H9 (cell line): ENCODE measurements around the gene MECP2. TPM values are rescaled to one million over a fixed set of nuclear protein-coding genes. Genes with fewer than 3 reads are reported as not detected.

Experiments
- DNase-seq: peaks from one replicate; pipeline ENCODE4 v3.0.0-alpha.2; 2017
- H2AFZ ChIP-seq: one replicate; pipeline ENCODE4 v1.6.1; 2013; ENCODE audit warnings: mild to moderate bottlenecking, low read length, control low read depth, moderate library complexity
- H2AK5ac ChIP-seq: 2 replicates; pipeline ENCODE4 v1.6.1; 2013; ENCODE audit warnings: low read length, control low read depth, mixed read lengths; ENCODE audit not compliant: insufficient read length
- H2BK120ac ChIP-seq: one replicate; pipeline ENCODE4 v1.6.1; 2013; ENCODE audit warnings: low read depth, mild to moderate bottlenecking, low read length, control low read depth, inconsistent platforms; ENCODE audit not compliant: poor library complexity, severe bottlenecking
- H2BK12ac ChIP-seq: 2 replicates; pipeline ENCODE4 v1.6.1; 2013; ENCODE audit warnings: low read length, control low read depth, mixed read lengths, low read depth; ENCODE audit not compliant: insufficient read length
- H2BK15ac ChIP-seq: 2 replicates; pipeline ENCODE4 v1.6.1; 2013; ENCODE audit warnings: low read depth, low read length, control low read depth
- H2BK20ac ChIP-seq: one replicate; pipeline ENCODE4 v1.6.1; 2013; ENCODE audit warnings: low read depth, mild to moderate bottlenecking, low read length, control low read depth, inconsistent platforms; ENCODE audit not compliant: poor library complexity, severe bottlenecking
- H2BK5ac ChIP-seq: 2 replicates; pipeline ENCODE4 v1.6.1; 2013; ENCODE audit warnings: low read length, control low read depth, mixed read lengths; ENCODE audit not compliant: insufficient read length
- H3K14ac ChIP-seq: 2 replicates; pipeline ENCODE4 v1.6.1; 2013; ENCODE audit warnings: low read length, control low read depth; ENCODE audit not compliant: insufficient read depth
- H3K18ac ChIP-seq: 2 replicates; pipeline ENCODE4 v1.6.1; 2013; ENCODE audit warnings: low read depth, mild to moderate bottlenecking, mixed read lengths, low read length, control low read depth; ENCODE audit not compliant: insufficient read length
- H3K23ac ChIP-seq: 2 replicates; pipeline ENCODE4 v1.6.1; 2013; ENCODE audit warnings: low read length, control low read depth, mixed read lengths, low read depth; ENCODE audit not compliant: insufficient read length
- H3K23me2 ChIP-seq: 2 replicates; pipeline ENCODE4 v1.6.1; 2013; ENCODE audit warnings: low read depth, mild to moderate bottlenecking, mixed read lengths, low read length, control low read depth; ENCODE audit not compliant: insufficient read length, poor library complexity, severe bottlenecking
- H3K27ac ChIP-seq: 2 replicates; pipeline ENCODE4 v1.5.1; 2013; ENCODE audit warnings: low read length, control low read depth, mixed read lengths, low read depth; ENCODE audit not compliant: insufficient read length
- H3K27me3 ChIP-seq: 2 replicates; pipeline ENCODE4 v1.6.1; 2013; ENCODE audit warnings: low read length, control low read depth, inconsistent platforms; ENCODE audit not compliant: insufficient read depth
- H3K4ac ChIP-seq: 2 replicates; pipeline ENCODE4 v1.6.1; 2013; ENCODE audit warnings: low read depth, mild to moderate bottlenecking, control low read depth, inconsistent platforms, low read length, moderate library complexity
- H3K4me1 ChIP-seq: 2 replicates; pipeline ENCODE4 v1.6.1; 2013; ENCODE audit warnings: low read length, control low read depth, inconsistent platforms; ENCODE audit not compliant: insufficient read depth
- H3K4me2 ChIP-seq: 2 replicates; pipeline ENCODE4 v1.6.1; 2013; ENCODE audit warnings: low read length, control low read depth, mixed read lengths; ENCODE audit not compliant: insufficient read length, insufficient read depth
- H3K56ac ChIP-seq: 2 replicates; pipeline ENCODE4 v1.6.1; 2013; ENCODE audit warnings: low read depth, mild to moderate bottlenecking, mixed read lengths, low read length, control low read depth; ENCODE audit not compliant: insufficient read length
- H3K79me1 ChIP-seq: 2 replicates; pipeline ENCODE4 v1.6.1; 2013; ENCODE audit warnings: low read depth, mild to moderate bottlenecking, moderate library complexity, low read length, control low read depth, inconsistent platforms; ENCODE audit not compliant: insufficient read depth, poor library complexity, severe bottlenecking
- H3K79me2 ChIP-seq: 2 replicates; pipeline ENCODE4 v1.6.1; 2013; ENCODE audit warnings: low read length, control low read depth, inconsistent platforms; ENCODE audit not compliant: insufficient read depth
- H3K9ac ChIP-seq: 2 replicates; pipeline ENCODE4 v1.6.1; 2013; ENCODE audit warnings: low read length, control low read depth, mixed read lengths; ENCODE audit not compliant: insufficient read length; ENCODE audit errors: extremely low read depth
- H3K9me3 ChIP-seq: one replicate; pipeline ENCODE4 v1.6.1; 2013; ENCODE audit warnings: low read depth, low read length, inconsistent platforms; ENCODE audit not compliant: control insufficient read depth
- H3T11ph ChIP-seq: one replicate; pipeline ENCODE4 v1.6.1; 2013; ENCODE audit warnings: mild to moderate bottlenecking, low read length, control low read depth, inconsistent platforms
- H4K20me1 ChIP-seq: one replicate; pipeline ENCODE4 v1.6.1; 2013; ENCODE audit not compliant: control insufficient read depth, insufficient read length, insufficient read depth
- H4K5ac ChIP-seq: 2 replicates; pipeline ENCODE4 v1.6.1; 2013; ENCODE audit warnings: low read depth, mild to moderate bottlenecking, mixed read lengths, low read length, control low read depth; ENCODE audit not compliant: insufficient read length
- H4K8ac ChIP-seq: replicated peaks from 2 replicates; pipeline ENCODE4 v1.6.1; 2013; ENCODE audit warnings: low read length, control low read depth, mixed read lengths, low read depth; ENCODE audit not compliant: insufficient read length
- H4K91ac ChIP-seq: 2 replicates; pipeline ENCODE4 v1.6.1; 2013; ENCODE audit warnings: low read depth, mild to moderate bottlenecking, moderate library complexity, mixed read lengths, low read length, control low read depth; ENCODE audit not compliant: insufficient read length
- H3K27ac Mint-ChIP-seq, 3 experiments: 2 replicates in 2 of 3; 3 replicates in 1 of 3; pipeline ENCODE4 v1.8.0; 2020 to 2021; ENCODE audit warnings: mixed read lengths in 3 of 3, mild to moderate bottlenecking in 1 of 3, moderate library complexity in 1 of 3
- H3K27me3 Mint-ChIP-seq: 2 replicates; pipeline ENCODE4 v1.8.0; 2021; ENCODE audit warnings: low read depth, mild to moderate bottlenecking, moderate library complexity, mixed read lengths
- H3K36me3 Mint-ChIP-seq, 3 experiments: 2 replicates in 2 of 3; 3 replicates in 1 of 3; pipeline ENCODE4 v1.8.0; 2020 to 2021; ENCODE audit warnings: low read depth in 3 of 3, mixed read lengths in 3 of 3; ENCODE audit not compliant: insufficient read depth in 1 of 3
- H3K4me1 Mint-ChIP-seq, 2 experiments: 2 replicates each; pipeline ENCODE4 v1.8.0; 2020; ENCODE audit warnings: mixed read lengths in 2 of 2
- H3K4me3 Mint-ChIP-seq, 2 experiments: 2 replicates in 1 of 2; 3 replicates in 1 of 2; pipeline ENCODE4 v1.8.0; 2020 to 2021; ENCODE audit warnings: mild to moderate bottlenecking in 2 of 2, mixed read lengths in 2 of 2, moderate library complexity in 1 of 2
- H3K9me3 Mint-ChIP-seq, 2 experiments: 2 replicates in 1 of 2; 3 replicates in 1 of 2; pipeline ENCODE4 v1.8.0; 2020; ENCODE audit warnings: mild to moderate bottlenecking in 2 of 2, mixed read lengths in 2 of 2, moderate library complexity in 1 of 2
- CTCF ChIP-seq: fragments of 200-600 bp; sonication (generic); conservative IDR thresholded peaks from 3 replicates; pipeline ENCODE4 v1.8.0; 2021; ENCODE audit warnings: antibody characterized with exemption, mild to moderate bottlenecking
- WGBS: extraction: QIAGEN DNeasy Blood & Tissue Kit; methylation state at CpG from one replicate; pipeline ENCODE4 v1.1.7; 2013; ENCODE audit warnings: missing lambda C conversion rate, low lambda C conversion rate, mixed read lengths; ENCODE audit not compliant: insufficient read length; ENCODE audit errors: extremely low coverage; 5-methylcytosine and 5-hydroxymethylcytosine counted together
- total RNA-seq: library from RNA; stranded (reverse); gene quantifications from 2 replicates; pipeline ENCODE4 v1.2.1, GENCODE V29; 2021

The MECP2 gene
- total RNA-seq, 1 experiment from 2014 or later: 32.2 TPM

GRCh38 chrX:154039577-154039976, 57.9 kb downstream of the MECP2 start:
- H3K23me2 ChIP-seq: no peaks in the 10 kb centered on the region
- Mint-ChIP-seq H3K4me3 (no peak overlapping the region), H3K9me3 (peaks cover 68 to 78% of the 10 kb centered on the region in 2 experiments), H3K27me3 (no peaks in the 10 kb centered on the region; the same call in 1 of the 2 replicates), H3K36me3 (peaks cover 13 to 33% (median 25%) of the 10 kb centered on the region in 3 experiments), H3K4me1 (peaks cover 34 to 38% of the 10 kb centered on the region in 2 experiments), H3K27ac (no peak overlapping the region; a peak in 1 of 7 replicates)
- H3K9ac ChIP-seq: no peak overlapping the region
- no peak overlapping the region for H2BK15ac ChIP-seq
- no CpG with 5 or more reads among the region's 11 CpGs for WGBS
- no peak overlapping the region for H4K8ac ChIP-seq
- H2BK120ac ChIP-seq: no peak overlapping the region
- no peak overlapping the region for H2BK5ac ChIP-seq
- H3K56ac ChIP-seq: no peak overlapping the region
- no peak overlapping the region for H3K4ac ChIP-seq
- no peaks in the 10 kb centered on the region for H3K27me3 ChIP-seq
- TF ChIP-seq CTCF: no peak
- H3K79me2 ChIP-seq: no peaks in the 10 kb centered on the region; the same call in 1 of the 2 replicates
- H4K91ac ChIP-seq: no peak overlapping the region
- no peak overlapping the region for H2BK12ac ChIP-seq
- no peaks in the 10 kb centered on the region for H4K20me1 ChIP-seq
- no peaks in the 10 kb centered on the region for H3K79me1 ChIP-seq
- no peak overlapping the region for H2AFZ ChIP-seq
- no peaks in the 10 kb centered on the region; the same call in 1 of the 2 replicates for H3K4me1 ChIP-seq
- H3T11ph ChIP-seq: no peak overlapping the region
- H3K23ac ChIP-seq: no peak overlapping the region
- no peak overlapping the region for H3K27ac ChIP-seq
- H3K18ac ChIP-seq: no peak overlapping the region
- DNase-seq: no peak
- no peak overlapping the region for H2BK20ac ChIP-seq
- no peak overlapping the region for H4K5ac ChIP-seq
- no peak overlapping the region for H3K4me2 ChIP-seq
- no peak overlapping the region for H3K14ac ChIP-seq
- peaks cover 39% of the 10 kb centered on the region for H3K9me3 ChIP-seq
- no peak overlapping the region for H2AK5ac ChIP-seq
